ENCODE results near the gene DHRS2.

Gene DHRS2

DNA sequence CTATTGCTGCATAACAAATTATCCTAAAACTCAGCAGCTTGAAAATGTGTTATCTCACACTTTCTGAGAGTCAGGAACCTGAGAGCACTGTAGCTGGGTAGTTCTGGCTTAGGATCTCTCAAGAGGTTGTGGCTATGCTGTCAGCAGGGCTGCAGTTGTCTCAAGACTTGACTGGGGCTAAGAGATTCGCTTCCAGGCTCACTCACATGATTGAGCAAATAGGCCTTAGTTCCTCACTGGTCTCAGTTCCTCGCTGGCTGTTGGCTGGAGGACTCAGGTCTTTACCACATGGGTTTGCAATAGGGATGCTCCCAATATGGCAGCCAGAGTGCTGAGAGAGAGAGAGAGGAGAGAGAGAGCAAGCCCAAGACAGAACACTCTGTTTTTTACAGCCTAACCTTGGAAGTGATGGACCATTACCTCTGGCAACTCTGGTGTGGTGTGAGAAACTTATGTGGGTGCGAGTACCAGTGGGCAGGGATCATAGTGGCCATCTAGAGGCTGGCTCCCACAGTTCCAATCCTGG, 15.9 kb upstream of the DHRS2 start:
- no peak overlapping the region for H3K4me3 ChIP-seq (ENCODE audit: low read depth, low read length)
- TF ChIP-seq, protein P1, sequence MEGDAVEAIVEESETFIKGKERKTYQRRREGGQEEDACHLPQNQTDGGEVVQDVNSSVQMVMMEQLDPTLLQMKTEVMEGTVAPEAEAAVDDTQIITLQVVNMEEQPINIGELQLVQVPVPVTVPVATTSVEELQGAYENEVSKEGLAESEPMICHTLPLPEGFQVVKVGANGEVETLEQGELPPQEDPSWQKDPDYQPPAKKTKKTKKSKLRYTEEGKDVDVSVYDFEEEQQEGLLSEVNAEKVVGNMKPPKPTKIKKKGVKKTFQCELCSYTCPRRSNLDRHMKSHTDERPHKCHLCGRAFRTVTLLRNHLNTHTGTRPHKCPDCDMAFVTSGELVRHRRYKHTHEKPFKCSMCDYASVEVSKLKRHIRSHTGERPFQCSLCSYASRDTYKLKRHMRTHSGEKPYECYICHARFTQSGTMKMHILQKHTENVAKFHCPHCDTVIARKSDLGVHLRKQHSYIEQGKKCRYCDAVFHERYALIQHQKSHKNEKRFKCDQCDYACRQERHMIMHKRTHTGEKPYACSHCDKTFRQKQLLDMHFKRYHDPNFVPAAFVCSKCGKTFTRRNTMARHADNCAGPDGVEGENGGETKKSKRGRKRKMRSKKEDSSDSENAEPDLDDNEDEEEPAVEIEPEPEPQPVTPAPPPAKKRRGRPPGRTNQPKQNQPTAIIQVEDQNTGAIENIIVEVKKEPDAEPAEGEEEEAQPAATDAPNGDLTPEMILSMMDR (conservative IDR thresholded peaks at IDR 0.05; ENCODE audit: low read depth, low read length): no peak
- DNase-seq (ENCODE audit: low read depth): no peak

DNA sequence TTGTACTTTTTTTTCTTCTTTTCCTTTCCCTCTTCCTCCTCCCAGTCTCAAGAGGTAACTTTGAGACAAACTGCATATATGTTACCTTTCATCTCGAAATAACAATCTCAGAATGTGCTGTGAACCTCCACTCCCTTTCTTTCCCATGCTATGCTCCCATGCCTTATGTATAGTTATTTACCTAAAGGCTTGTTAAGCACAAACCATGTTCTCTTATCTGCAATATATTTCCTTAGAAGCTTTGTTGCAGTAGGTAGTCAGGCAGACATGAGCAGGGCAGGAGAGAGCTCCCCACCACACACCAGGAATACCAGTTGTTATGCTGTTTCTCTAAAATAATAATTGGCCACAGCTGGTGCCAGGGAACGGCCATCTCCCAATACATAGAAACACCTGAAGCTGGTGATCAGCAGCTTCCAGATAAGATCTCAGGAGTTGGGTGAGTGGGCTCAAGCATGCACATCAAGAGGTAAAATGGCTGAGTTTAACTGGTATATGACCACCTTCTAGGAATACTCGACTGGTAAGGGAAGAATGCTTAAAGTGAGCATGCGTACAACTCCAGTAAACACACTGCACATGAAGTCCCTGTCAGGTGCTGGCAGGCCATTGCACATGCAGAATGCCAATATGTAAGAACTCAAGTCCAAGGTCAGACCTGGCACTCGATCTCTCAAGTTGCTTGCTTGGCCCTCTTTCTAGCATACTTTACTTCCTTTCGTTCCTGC, 14.8 kb upstream of the DHRS2 start:
- TF ChIP-seq, protein P1 (conservative IDR thresholded peaks at IDR 0.05; ENCODE audit: low read depth, low read length): no peak
- DNase-seq (ENCODE audit: low read depth): no peak
- no peak overlapping the region for H3K4me3 ChIP-seq (ENCODE audit: low read depth, low read length)

DNA sequence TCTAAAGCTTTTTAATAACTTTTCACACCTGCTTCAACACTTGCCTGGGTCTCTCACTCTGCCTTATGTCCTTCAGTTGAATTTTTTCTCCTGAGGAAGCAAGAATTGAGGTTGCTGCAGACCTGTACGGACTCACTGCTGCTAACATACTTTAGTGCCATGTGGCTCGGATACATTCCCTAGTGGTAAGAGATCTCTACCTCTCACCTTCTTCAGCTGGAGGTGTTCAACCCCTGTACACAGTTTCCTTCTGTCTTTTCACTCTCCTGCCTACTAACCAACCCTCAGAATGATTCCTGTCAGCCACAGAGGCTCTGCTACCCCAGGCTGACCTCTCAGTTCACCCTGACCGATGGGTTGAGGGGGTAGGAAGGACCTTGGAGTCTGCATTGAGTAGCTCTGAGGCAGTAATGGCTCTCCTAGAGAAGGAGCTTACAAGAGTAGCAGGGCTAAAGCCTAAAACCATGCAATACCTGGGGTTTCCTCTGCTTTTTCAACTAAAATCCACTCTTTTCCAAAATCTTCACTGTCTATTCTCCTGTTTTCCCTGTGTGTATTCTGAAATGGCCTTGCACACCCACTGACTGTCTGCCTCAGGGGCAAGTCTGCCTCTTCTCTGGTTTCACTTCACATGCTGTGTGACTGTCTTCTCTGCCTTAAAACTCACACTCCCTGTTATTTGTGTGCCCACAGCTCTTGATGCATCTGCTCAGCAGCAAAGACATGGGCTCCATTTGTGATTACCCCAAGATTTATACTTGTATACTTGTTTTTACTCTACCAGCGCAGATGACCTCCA, 14.0 kb upstream of the DHRS2 start:
- DNase-seq (ENCODE audit: low read depth): no peak
- TF ChIP-seq, protein P1 (conservative IDR thresholded peaks at IDR 0.05; ENCODE audit: low read depth, low read length): no peak
- no peak overlapping the region for H3K4me3 ChIP-seq (ENCODE audit: low read depth, low read length)

DNA sequence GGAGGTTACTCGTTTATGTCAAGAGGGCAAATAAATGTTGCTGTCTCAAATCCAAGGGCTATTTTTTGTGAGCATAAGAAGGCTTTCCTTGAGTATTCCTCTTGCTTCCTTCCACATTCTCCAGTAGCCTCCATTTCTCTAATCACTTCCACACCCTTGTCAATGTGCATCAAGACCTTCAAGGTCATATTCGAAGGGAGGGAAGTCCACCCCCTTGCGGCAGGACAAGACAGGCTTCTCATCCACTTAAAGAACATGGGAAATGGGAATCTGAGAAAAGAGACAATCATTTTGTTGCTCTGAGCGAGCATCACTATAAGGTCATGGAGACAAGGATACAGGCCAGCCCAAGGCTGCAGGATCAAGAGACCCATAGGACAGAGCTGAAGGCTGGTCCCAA, 13.2 kb upstream of the DHRS2 start:
- TF ChIP-seq, protein P1 (conservative IDR thresholded peaks at IDR 0.05; ENCODE audit: low read depth, low read length): no peak
- no peak overlapping the region for H3K4me3 ChIP-seq (ENCODE audit: low read depth, low read length)
- DNase-seq (ENCODE audit: low read depth): no peak

DNA sequence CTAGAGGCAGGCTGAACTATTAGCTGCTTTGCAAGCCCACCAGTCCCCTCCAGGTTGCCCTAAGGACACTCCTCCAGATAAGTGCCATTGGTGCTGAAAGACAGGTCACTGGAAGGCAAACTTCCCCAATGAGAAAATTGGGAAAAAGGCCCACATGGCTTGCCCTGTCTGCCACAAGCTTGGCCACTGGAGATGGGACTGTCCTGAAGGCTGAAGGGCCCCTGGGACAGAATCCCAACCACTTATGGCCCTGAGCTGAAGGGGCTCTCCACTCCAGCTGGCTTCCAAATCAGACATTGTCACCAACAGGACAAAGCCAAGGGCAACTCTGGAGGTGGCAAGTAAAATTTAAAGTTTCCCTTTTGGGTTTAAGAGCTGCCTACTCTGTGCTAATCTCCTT, 12.2 kb upstream of the DHRS2 start:
- H3K4me3 ChIP-seq (ENCODE audit: low read depth, low read length): no peak overlapping the region
- TF ChIP-seq, protein P1 (conservative IDR thresholded peaks at IDR 0.05; ENCODE audit: low read depth, low read length): no peak
- no peak for DNase-seq (ENCODE audit: low read depth)

DNA sequence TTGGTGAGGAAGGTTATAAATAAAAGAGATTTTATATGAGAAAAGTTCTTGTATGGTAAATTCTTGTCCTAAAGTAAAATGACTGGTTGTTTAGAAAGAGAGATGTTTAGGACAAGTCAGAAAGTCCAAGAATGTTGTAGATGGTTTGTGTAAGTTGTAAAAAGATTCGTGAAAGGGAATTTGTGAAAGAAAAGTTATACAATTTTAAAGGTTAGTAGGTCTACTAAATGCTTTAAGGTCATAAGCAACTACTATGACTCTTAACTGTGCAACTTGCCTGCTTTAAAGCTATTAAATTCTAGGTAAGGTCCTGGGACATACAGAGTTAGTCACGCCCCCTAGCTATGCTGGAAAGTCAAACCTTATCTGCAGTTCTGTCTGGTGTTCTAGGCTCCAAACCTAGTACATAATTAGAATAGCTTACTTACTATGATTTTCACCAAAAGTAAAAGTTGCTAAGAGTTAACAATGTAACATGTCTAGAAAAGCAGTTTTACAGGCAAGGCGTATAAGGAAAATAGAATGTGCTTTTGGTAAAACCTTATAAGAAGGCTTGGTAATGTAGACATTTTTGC, 11.2 kb upstream of the DHRS2 start:
- H3K4me3 ChIP-seq (ENCODE audit: low read depth, low read length): no peak overlapping the region
- TF ChIP-seq, protein P1 (conservative IDR thresholded peaks at IDR 0.05; ENCODE audit: low read depth, low read length): no peak
- DNase-seq (ENCODE audit: low read depth): no peak
